Measurements from ENCODE around the gene GRB10. TPM values are rescaled to one million over a fixed set of nuclear protein-coding genes. Genes with fewer than 3 reads are reported as not detected.

Gene GRB10
- total RNA-seq, 2 donors from 2014 or later, result 10.3 to 15.1 TPM

DNA sequence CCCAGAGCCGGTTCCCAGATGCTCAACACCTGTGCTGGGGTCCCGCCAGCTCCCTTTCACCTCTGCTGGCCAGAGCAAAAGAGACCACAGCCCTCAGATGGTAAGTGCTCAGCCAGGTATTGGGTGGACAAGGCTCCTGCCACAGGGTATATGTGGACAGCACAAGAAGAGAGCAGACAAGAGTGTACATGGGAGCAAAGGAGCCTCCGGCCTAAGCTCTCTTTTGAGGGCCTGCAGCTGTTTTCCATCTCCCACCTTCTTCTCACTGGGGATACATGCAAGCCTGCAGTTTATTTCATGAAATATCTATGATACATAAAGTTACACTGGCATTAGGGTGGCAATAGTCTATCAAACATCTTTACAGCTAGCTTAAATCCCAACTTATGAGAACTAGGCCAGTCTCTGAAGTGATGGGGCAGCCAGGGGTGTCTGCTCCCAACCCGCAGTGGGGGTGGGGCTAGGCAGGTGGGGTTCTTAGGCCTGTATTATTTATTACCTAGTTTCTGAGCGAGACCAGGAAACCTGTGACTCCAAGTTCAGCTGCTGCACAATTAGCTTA is 167.1 kb downstream of the GRB10 start:
- H3K4me1 ChIP-seq, result no peaks in the 10 kb centered on the region
- H3K27me3 ChIP-seq, result no peaks in the 10 kb centered on the region
- no peak overlapping the region for H3K4me3 ChIP-seq
- intact Hi-C loops (cut with DNase I), result no loop called here
- no peak for DNase-seq
- H3K36me3 ChIP-seq, result no peaks in the 10 kb centered on the region
- no peaks in the 10 kb centered on the region for H3K9me3 ChIP-seq
- peak overlapping the region; percentile 37 for H3K27ac ChIP-seq
- TF ChIP-seq, protein P1, sequence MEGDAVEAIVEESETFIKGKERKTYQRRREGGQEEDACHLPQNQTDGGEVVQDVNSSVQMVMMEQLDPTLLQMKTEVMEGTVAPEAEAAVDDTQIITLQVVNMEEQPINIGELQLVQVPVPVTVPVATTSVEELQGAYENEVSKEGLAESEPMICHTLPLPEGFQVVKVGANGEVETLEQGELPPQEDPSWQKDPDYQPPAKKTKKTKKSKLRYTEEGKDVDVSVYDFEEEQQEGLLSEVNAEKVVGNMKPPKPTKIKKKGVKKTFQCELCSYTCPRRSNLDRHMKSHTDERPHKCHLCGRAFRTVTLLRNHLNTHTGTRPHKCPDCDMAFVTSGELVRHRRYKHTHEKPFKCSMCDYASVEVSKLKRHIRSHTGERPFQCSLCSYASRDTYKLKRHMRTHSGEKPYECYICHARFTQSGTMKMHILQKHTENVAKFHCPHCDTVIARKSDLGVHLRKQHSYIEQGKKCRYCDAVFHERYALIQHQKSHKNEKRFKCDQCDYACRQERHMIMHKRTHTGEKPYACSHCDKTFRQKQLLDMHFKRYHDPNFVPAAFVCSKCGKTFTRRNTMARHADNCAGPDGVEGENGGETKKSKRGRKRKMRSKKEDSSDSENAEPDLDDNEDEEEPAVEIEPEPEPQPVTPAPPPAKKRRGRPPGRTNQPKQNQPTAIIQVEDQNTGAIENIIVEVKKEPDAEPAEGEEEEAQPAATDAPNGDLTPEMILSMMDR (IDR thresholded peaks at IDR 0.05), result no peak
- no peak overlapping the region for H3K9ac ChIP-seq (ENCODE audit: low read depth in 2 of 2, low read length in 2 of 2)

- Histone ChIP-seq H3K9me3 (no peaks in the 10 kb centered on the region), H3K27me3 (no peaks in the 10 kb centered on the region), H3K4me3 (no peak overlapping the region), H3K4me1 (no peaks in the 10 kb centered on the region), H3K36me3 (no peaks in the 10 kb centered on the region), H3K9ac (ENCODE audit: low read depth in 2 of 2, low read length in 2 of 2) (no peak overlapping the region), H3K27ac (peak overlapping the region; percentile 37)
- TF ChIP-seq, protein P1 (IDR thresholded peaks at IDR 0.05), result peak; percentile 48
- intact Hi-C loops (cut with DNase I), result loop anchor here (5.0 kb wide), 1 partner anchor 143 kb away; no protein-coding TSS in a partner anchor
- peak; percentile 66 for DNase-seq
Measured at GRCh38 chr7:50614721-50615518, 167.8 kb downstream of the GRB10 start.

DNA sequence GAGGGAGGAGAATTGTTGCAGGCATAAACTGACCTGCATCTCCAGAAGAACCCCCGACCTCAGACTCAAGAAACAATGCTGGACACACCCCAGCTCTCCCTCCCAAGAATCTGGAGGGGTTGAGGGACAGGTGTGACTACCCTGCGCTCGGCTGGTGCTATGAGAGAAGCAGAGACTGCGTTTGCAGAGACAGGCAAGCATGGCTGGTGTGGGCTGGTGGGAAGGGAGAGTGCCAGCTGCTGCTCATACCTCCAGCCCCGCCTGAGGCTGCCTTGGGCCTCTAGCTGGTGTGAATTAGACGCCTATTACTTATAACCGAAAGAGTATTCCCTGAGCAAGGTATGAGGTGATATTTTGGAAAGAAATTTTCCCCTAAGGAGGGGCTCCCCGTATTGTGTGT is 169.2 kb downstream of the GRB10 start:
- no peaks in the 10 kb centered on the region for H3K27me3 ChIP-seq
- intact Hi-C loops (cut with DNase I), result loop anchor here (5.0 kb wide), 1 partner anchor 141 kb away; no protein-coding TSS in a partner anchor
- H3K4me1 ChIP-seq, result no peaks in the 10 kb centered on the region
- TF ChIP-seq, protein P1 (IDR thresholded peaks at IDR 0.05), result no peak
- no peak overlapping the region for H3K9ac ChIP-seq (ENCODE audit: low read depth in 2 of 2, low read length in 2 of 2)
- H3K27ac ChIP-seq, result no peak overlapping the region
- H3K36me3 ChIP-seq, result no peaks in the 10 kb centered on the region
- H3K9me3 ChIP-seq, result no peaks in the 10 kb centered on the region
- H3K4me3 ChIP-seq, result no peak overlapping the region
- no peak for DNase-seq

- intact Hi-C loops (cut with DNase I), result loop anchor here (5.0 kb wide), 1 partner anchor 140 kb away; no protein-coding TSS in a partner anchor
- Histone ChIP-seq H3K9ac (ENCODE audit: low read depth in 2 of 2, low read length in 2 of 2) (no peak overlapping the region), H3K4me1 (no peaks in the 10 kb centered on the region), H3K4me3 (no peak overlapping the region), H3K27ac (no peak overlapping the region), H3K9me3 (no peaks in the 10 kb centered on the region), H3K27me3 (no peaks in the 10 kb centered on the region), H3K36me3 (no peaks in the 10 kb centered on the region)
- no peak for DNase-seq
- TF ChIP-seq, protein P1 (IDR thresholded peaks at IDR 0.05), result no peak
Measured at GRCh38 chr7:50612704-50613103, 170.0 kb downstream of the GRB10 start.

DNA sequence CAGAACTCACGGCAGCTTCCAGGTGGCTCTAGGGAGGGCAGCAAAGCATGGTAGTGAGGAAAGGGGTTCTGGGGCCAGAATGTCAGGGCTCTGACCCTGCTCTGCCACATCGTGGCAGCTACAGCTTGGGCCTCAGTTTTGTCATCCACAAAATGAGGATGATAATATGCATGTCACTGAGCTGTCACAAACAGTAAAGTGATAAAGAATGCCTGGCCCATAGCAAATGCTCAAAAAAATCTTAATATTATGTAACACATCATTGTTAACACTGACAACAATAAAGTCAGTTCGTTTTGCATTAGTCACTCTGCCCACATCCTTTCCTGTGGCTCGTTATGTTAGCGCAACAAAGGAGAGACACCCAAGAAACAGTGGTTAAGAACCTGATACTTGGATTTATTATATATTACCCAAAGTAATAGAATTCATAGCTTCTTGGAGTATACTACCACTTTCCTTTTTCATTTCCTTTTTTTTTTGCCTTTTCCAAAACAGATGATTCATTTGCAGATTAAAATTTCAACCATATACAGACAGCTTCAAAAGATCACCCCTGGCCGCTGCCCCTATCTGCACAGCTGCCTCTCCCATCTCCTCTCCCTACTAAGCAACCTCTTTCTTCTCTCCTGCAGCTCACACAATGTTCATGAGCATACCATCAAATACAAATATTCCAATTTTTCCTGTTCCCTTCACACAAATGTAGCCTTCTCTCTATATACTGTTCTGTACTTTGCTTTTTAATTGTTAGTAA is 172.0 kb downstream of the GRB10 start:
- H3K9ac ChIP-seq (ENCODE audit: low read depth in 2 of 2, low read length in 2 of 2), result no peak overlapping the region
- no peaks in the 10 kb centered on the region for H3K36me3 ChIP-seq
- H3K27ac ChIP-seq, result no peak overlapping the region
- no peak for DNase-seq
- TF ChIP-seq, protein P1 (IDR thresholded peaks at IDR 0.05), result no peak
- no peak overlapping the region for H3K4me3 ChIP-seq
- intact Hi-C loops (cut with DNase I), result loop anchor here (5.0 kb wide), 1 partner anchor 138 kb away; no protein-coding TSS in a partner anchor
- H3K27me3 ChIP-seq, result no peaks in the 10 kb centered on the region
- H3K4me1 ChIP-seq, result no peaks in the 10 kb centered on the region
- no peaks in the 10 kb centered on the region for H3K9me3 ChIP-seq

Data from colonic mucosa (tissue), 4 donors.